ENCODE data around the gene ZNF711. TPM values are rescaled to one million over a fixed set of nuclear protein-coding genes. Genes with fewer than 3 reads are reported as not detected.
"Not testable (repeated sequence)": the region's sequence is repeated elsewhere in the genome, so short reads cannot be mapped to it uniquely, and the experiment has no call there.

The ZNF711 gene
- polyA plus RNA-seq, 6 donors from 2014 or later, result 1.6 to 8.0 (median 7.0) TPM

DNA sequence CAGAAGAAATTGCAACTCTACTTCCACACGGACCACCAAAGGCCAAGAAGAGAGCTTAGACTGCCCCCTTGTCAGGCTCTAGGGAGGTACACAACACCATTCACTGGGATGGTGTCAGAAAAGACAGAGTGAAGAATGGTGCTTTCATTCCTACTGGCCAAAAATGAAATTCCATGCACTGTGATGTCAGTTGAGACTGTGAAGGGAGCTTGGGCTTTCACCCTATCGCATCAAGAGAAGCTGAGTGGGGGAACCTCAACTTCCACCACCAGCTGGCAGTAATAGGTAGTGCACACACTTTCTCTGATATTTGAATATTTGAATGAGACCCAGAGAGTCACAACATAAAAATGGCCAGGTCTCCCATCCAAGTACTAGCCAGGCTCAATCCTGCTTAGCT lies 65.9 kb downstream of the ZNF711 start:
- Mint-ChIP-seq H3K4me1 (peaks cover 0 to 9% (median 0%) of the 10 kb centered on the region in 3 donors), H3K36me3 (no peaks in the 10 kb centered on the region), H3K27ac (no peak overlapping the region), H3K4me3 (no peak overlapping the region), H3K9me3 (peaks cover 0 to 12% (median 10%) of the 10 kb centered on the region in 7 donors), H3K27me3 (no peaks in the 10 kb centered on the region)
- no peak for DNase-seq
- ATAC-seq (ENCODE audit: low read depth in 2 of 2), result peak in 1 of 2 donors; percentile 36

DNA sequence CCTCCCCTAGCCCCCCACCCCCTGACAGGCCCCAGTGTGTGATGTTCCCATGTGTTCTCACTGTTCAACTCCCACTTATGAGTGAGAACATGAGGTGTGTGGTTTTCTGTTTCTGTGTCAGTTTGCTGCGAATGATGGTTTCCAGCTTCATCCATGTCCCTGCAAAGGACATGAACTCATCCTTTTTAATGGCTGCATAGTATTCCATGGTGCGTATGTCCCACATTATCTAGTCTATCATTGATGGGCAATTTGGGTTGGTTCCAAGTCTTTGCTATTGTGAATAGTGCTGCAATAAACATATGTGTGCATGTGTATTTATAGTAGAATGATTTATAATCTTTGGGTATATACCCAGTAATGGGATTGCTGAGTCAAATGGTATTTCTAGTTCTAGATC lies 67.6 kb downstream of the ZNF711 start:
- not testable (repeated sequence) for H3K27me3 Mint-ChIP-seq; H3K4me3 Mint-ChIP-seq; H3K27ac Mint-ChIP-seq; H3K4me1 Mint-ChIP-seq; H3K36me3 Mint-ChIP-seq; DNase-seq; ATAC-seq (ENCODE audit: low read depth in 2 of 2)
- H3K9me3 Mint-ChIP-seq, result peaks cover 0 to 12% (median 10%) of the 10 kb centered on the region in 7 donors

Other genes with a start within 250 kb of the ZNF711 start
- 1 to 10 TPM; 4.9 to 8.1 (median 6.0) TPM for gene APOOL, start 240.1 kb upstream of the ZNF711 start, polyA plus RNA-seq (ENCODE audit: low read depth in 6 of 6)
- gene SATL1, start 212 bp upstream of the ZNF711 start, polyA plus RNA-seq (ENCODE audit: low read depth in 6 of 6), result not detected
- under 1 TPM in 3 of 6 donors, not detected in 3; 0.25 to 0.54 (median 0.27) TPM for gene POF1B, start 135.7 kb downstream of the ZNF711 start, polyA plus RNA-seq (ENCODE audit: low read depth in 6 of 6)

Measured in naive B cell (primary cell).